ENCODE measurements around the gene ADI1.
A peak's percentile ranks its signal among the peaks of the same experiment; 100 is the strongest.

Gene ADI1

DNA sequence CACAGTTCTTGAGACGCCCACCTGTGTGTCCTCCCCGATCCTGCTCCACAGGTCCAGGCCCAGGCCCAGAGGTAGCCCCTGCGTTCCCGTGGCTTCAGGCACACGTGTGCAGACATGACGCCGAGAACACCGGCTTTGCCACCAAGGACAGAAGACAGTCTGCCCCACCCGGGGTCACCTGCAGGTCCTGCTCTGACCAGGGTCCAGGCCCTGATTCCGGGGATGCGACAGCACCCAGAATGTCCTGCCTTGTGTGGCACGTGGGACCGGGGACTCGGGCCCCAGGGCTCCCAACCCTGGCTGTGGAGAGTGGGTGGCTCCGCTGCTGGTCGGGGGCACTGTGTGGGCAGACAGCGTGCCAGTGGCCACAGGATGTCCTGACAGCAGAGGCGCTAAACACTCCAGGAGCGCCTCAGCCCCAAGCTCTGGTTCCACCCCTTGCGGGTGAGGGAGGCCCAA, 36.9 kb downstream of the ADI1 start:
- no peak for FAIRE-seq
- no peak for DNase-seq (ENCODE audit: insufficient read length, low spot score)

DNA sequence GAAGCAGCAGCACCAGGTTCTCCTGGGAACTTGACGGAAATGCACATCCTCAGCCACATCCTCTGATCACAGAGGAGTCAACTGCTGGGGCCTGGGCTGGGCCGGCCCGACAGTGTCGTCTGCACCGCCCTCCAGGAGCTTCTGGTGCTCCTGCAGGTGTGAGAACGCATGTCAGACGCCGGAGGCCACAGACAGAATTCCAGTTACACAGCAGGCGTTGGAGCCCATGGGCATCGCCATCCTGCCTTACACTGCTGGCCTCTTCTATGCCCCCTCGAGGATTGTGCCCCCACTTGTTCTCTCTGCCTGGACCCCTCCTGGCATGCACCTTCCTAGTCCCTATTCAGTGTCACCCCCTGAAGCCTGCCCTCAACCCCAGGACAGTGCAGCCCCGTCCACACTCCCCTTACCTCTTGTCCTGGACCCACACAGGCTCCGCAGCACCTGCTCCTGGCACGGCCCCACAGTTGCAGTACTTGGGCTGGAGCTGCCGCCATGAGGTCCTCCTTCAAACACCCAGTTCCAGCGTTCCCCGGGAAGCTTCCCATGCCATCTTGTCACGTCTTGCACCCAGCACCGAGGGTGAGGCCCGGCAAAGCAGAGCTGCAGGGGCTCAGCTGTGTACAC, 37.5 kb downstream of the ADI1 start:
- no peak for DNase-seq (ENCODE audit: insufficient read length, low spot score)
- no peak for FAIRE-seq

DNA sequence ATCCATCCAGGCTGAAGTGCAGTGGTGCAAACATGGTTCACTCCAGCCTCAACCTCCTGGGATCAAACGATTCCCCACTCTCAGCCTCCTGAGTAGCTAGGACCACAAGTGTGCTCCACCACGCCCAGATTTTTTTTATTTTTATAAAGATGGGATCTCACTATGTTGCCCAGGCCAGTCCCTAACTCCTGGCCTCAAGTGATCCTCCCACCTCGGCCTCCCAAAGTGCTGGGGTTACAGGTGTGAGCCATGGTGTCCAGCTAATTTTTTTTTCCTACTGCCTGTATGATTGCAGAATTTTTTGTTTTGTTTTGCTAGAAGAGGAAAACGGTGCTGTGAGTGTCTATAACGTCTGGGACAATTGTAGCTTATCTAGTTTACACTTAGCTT, 38.3 kb downstream of the ADI1 start:
- no peak for DNase-seq (ENCODE audit: insufficient read length, low spot score)
- no peak for FAIRE-seq

DNA sequence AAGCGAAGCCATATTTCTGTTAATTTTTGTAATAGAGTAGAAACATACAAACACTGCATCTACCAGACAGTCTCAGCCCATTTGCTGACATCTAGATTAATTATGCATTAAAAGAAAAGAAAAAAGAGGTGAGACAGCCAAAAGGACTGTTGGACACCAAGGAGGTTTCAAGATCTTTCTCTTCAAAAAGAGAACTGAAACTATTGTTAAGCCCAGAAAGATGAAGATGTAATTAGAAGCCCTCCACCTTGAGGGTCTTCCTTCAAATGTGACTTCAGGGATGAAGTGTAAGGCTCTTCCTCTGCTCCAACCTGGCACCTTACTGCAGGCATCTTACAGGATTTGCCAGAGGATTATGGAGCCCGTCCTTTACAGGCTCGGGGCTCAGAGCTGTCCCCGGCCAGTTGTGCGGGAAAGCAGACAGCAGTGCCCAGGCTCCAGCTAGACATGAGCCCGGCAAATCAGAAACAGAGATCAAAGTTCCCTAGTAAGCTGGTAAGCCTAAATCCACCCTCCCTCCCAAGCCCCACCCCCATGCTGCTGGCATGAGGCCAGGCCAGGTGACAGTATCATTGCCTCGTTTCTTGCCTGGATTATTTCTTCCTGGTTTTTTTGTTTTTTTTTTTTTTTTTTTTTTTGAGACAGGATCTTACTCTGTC, 38.9 kb downstream of the ADI1 start:
- no peak for DNase-seq (ENCODE audit: insufficient read length, low spot score)
- FAIRE-seq, result no peak

DNA sequence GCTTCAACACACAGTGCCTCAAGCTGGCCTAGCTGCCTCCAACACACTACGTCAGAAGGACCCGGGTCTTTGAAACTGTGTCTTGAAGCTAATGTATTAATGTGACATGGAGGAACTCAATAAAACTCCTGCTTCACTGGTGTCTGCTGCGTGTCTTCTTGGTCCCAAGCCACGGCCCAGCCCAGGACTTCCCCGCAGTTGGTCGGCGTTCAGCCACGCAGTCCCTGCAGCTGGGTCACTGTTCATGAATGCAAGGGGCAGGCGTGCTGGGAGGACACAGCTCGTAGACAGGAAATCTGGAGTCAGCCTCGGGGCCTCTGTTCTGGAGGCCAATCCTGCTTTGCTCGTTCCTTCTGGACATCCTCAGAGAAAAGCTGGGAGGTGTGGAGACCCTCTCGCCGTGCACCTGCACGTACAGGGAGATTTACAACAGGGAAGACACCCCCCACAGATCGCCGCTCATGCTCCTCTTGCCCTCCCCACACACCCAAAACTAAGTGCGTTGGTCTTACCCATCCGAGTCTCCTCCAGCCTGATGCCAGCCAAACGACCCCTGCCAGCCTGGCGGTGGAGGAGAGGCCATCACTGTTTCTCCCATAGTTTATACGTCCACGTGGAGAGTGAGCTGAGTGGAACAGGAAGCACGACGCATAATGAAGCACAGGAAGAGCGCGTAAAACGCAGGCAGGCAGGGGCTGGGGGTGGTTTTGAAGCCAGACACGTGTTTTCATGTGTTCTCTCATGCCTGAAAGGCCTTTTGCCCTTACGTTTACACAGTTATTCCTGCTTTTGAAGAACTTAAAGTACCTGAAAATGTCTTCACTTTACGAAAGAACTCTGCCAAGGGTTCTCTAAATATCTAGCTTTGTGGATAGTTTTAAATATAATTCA, 39.7 kb downstream of the ADI1 start:
- no peak for FAIRE-seq
- no peak for DNase-seq (ENCODE audit: insufficient read length, low spot score)

DNA sequence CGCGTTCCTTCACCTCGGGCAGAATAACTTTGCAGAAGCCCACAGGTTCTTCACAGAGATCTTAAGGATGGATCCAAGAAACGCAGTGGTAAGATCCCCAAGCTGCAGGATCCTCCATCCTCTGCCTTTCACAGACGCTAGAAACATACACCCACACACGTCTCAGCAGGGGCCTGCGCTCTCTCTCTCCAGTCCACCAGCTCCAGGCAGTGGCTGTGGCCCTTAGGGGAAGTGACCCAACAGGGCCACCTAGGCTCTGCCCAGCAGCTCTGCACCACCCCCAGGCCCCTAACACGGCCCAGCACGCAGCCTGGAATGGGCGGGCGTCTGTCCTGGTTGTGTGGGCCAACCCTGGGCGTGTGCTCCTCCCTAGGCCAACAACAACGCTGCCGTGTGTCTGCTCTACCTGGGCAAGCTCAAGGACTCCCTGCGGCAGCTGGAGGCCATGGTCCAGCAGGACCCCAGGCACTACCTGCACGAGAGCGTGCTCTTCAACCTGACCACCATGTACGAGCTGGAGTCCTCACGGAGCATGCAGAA, 40.4 kb downstream of the ADI1 start:
- DNase-seq (ENCODE audit: insufficient read length, low spot score) (no peak), FAIRE-seq (no peak)

DNA sequence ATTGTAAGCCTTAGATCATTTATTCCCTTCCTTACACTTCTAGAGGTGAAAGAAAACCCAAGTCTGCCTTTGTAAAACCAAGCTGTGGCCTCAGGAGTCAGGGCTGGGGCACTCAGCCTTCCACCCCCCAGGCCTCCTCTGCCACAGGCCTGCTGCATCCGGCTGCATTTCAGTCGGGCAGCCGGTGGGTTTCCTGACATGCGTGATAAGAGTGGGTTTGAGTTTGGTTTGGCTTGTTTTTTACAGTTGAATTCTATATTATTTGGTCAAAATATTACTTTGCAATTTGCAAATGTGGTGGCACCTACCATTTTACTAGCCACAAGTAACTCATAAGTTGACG, 42.4 kb downstream of the ADI1 start:
- no peak for FAIRE-seq
- DNase-seq (ENCODE audit: insufficient read length, low spot score), result no peak

DNA sequence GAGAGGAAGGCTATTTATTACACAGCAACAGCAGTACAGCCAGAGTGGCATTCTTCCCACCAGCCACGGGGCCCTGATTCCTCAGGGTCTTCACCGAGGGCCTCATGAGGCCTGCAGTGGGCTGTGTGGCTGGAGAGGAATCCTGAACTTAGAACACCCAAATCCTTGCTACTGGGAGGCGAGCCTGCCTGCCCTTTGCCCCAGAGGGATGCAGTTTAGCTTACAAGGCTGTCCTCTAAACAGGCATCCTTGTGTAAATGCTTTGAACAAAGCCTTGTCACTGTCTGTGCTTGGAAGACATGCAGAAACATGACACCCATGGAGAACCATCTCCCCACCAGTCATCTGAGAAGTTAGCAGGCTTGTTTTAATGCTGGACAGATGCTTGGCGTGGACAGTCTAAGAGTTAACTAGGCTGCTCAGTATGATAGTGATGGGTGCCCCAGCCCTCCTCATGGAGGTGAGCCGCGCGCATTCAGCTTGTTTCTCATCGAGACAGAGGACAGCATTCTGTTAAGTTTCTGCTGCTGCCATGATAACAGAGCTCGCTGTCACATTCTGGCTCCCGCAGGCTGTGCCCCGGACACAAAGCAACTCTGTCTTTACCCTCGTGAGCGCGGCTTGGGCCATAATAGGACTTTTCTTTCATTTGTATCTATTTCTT, 42.9 kb downstream of the ADI1 start:
- FAIRE-seq (peak; percentile 23), DNase-seq (ENCODE audit: insufficient read length, low spot score) (no peak)

DNA sequence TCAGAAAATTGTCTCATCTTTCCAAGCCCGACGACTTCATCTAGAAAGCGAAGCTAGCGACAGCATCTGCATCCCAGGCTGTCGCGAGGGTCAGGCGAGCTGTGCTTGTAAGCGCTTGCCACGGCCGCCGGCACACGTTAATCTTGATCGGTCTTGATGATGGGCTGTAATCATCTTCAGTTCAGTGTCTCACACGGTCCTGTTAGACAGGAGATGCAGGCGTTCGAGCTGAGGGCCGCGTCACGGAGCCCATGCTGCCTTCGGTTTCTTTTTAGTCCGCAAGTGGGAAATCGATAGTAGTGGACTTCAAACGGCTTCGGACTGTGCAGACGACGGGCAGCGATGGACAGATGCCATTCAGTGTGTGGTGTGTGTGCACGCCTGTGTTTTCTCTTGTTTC, 43.6 kb downstream of the ADI1 start:
- DNase-seq (ENCODE audit: insufficient read length, low spot score) (no peak), FAIRE-seq (no peak)

DNA sequence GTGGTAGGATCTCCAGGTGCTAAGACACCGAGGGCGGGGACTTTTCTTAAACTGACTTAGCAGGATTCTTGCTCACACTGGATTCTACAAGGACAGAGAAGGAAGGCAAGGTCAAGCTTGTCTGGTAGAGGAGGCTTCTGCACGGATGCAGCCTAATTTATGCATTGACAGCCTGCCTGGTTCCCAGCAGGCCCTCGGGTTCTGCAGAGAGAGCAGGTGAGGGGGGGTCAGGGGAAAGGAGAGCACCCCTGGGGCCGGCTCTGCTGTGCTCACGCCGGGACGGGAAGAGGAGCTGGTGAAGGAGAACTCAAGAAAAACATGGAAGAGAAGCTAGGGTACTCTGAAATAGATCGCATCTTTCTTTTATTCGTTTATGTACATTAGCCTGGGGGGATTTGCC, 46.4 kb downstream of the ADI1 start:
- FAIRE-seq, result no peak

DNA sequence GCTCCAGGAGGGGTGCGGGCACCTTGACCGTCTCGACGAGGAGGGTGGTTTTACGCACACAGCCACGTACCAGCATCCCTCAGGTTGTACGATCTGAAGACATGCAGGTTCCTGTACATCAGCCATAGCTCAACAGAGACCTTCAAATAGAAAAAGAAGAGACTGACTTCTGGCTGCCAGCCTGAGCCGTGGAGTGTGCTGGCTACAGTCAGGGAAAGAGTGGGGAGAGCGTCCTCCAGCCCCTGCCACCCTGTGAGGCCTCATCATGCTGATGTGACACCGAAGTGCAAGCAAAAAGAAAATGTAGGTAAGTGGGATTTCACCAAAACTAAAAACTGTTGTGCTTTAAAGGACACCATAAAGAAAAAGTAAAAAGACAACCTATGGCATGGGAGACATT, 47.0 kb downstream of the ADI1 start:
- DNase-seq (ENCODE audit: insufficient read length, low spot score) (no peak), FAIRE-seq (peak; percentile 28)

More for the DNA sequence above, 46.4 kb downstream of the ADI1 start:
- no peak for DNase-seq (ENCODE audit: insufficient read length, low spot score)

DNA sequence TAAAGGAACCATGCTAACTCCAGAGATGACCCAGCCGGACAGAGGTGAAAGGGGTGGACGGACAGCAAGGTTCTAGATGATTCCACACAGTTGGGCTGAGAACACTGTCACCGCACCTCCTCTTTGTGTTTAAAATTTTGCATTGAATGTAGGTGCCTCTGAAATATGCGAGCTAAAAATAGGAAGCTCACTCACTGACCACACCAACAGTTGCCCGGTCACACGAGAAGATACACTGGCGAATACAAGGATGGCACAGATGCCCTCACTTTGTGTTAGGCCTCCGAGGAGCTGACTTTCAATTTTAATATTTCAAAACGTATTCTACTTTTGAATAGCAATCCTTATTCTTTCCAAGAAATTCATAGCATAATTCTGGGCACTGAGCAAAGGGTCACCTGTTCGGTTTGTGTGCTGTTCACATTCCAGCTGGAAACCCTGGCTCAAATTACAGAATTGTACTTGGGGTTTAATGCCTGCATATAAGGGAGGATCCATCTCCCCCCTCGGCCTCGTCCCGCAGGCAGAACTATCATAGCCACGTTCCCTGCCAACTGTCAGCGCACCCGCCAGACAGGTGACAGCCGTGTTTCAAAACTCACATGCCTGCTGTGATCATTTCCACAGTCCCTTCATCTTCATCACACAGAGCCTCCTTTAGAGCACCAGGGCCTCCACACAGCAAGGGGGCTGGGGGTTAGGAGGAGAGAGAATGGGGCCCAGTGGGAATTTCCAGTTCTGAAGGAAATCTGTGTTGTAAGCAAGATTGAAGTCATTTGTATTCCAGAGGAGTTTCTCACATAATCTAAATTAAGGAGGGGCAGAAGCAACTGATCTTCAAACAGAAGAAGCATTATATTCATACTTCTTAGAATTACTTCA, 48.2 kb downstream of the ADI1 start:
- DNase-seq (ENCODE audit: insufficient read length, low spot score) (no peak), FAIRE-seq (no peak)

DNA sequence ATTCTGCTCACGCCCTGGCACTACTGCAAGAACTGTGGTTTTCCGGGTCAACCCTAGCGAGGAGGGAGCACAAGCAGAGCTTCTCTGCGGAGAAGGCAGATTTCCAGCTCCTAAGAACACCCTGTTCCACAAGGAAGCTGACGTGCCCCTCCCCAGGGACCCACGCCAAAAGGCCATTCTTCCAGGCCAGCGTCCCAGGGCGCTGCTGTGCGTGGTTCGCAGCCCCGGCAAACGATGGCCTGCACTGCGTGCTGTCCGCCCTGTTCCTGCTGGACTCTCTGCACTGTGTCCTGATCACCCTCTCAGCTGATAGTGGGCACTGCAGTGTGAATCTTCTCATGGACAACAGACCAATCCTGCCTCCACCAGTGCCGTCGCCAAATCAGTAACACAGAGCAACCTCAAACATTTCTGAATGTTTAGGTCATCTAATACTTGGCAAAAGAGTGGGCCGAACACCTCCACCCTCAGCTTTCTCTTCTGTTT, 49.1 kb downstream of the ADI1 start:
- DNase-seq (ENCODE audit: insufficient read length, low spot score) (peak; percentile 25), FAIRE-seq (peak; percentile 71)

DNA sequence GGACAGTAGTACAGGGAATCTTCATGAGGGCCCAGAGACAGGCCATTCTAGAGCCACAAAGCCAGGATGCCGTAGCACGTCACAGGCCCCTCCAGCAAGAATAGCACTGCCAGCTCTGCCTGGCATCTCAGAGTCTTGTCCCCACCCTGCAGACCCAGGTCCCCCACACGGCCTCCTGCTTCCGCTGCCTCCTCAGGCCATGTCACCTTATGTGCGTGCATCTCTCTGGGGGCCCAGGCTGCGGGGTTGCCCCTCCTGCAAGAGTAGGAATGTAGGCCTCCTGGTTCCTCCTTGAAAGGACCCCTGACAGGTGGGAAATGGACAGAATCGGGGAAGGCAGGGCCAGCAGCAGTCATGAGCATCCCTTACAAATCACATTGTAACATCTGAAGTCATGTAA, 49.8 kb downstream of the ADI1 start:
- DNase-seq (ENCODE audit: insufficient read length, low spot score) (no peak), FAIRE-seq (no peak)

DNA sequence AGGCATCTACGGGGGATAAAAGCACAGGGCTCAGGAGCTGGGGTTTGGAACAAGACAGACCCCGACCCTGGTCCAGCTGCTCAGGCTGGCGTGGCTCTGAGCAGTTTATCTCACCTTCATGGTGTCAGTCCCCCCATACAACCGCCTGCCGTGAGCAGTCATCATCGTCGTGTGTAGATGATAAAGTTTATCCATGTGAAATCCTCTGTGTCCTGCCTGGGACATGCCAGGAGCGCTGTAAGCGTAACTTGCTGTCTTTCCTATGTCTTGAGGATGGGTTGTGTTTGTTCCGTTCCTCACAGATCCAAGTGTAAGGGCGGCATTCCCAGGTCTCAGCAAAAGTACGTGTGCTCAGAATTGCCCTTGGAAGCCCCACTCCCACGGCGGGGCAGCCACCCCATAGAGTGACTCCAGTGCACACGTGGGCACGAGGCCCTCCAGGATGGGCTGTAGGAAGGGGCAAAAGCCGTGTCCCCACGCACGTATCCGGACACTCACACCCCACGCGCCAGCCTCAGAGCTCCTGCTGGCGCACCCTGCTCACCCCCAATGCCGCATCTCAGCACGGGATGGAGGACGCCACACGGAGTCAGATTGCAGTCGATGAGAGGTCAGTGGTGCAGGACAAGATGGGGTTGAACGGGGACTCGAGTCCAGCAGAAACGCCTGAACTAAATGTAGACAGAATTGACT, 50.9 kb downstream of the ADI1 start:
- FAIRE-seq, result no peak
- no peak for DNase-seq (ENCODE audit: insufficient read length, low spot score)

DNA sequence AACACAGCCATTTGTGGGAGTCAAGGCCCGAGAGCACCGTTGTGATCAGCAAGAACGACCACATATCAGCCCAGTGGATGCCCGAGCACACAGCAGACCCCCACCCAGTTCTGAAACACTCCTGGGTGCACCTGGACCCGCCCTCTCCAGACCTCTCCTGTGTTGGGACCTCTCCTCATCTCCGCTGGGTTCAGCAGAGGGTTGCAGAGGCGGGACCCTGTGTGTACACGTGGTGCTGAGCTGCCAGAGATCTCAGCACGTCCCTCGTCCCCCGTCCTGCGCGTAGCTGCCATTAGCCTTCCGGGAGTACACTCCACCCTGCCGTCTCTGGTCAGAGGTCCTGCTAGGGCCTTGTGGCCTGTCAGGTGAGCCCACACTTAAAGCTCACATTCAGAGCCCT, 51.7 kb downstream of the ADI1 start:
- FAIRE-seq (no peak), DNase-seq (ENCODE audit: insufficient read length, low spot score) (no peak)

DNA sequence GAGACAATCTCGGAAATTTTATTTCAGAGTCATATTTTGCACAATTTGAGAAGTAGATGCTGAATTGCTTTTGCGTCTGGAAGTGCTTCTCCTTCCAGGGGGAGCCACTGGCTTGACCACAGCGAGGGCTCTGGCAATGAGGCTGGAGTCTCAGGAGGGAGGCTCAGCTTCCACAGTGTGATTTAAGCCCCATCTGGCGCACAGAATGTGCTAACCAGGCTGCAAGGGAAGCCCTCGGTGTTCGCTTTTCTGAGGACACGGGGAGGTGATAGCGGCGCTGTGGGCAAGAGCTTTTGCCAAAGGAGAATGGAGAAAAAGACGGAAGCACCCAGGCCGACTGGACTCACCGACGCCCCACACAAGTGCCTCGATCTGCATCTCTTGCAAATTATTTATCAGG, 52.4 kb downstream of the ADI1 start:
- FAIRE-seq (no peak), DNase-seq (ENCODE audit: insufficient read length, low spot score) (no peak)

DNA sequence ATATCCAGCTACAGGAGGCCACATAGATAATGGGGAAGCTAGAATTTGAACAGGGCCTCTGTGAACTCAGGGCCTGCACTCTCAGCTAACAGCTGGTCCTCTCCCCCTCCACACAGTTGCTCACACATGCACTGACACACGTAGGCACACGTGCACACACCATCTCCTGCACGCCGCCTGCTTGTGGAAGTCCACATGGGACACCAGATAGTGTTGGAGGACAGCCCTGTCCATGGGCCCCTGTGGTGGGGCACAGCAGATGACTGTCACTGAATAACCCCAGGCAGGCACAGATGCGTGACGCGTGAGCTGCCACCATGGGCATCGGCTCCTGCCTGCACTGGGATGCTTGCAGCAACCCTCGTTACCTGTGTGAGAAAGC, 52.9 kb downstream of the ADI1 start:
- FAIRE-seq, result peak; percentile 75
- DNase-seq (ENCODE audit: insufficient read length, low spot score), result no peak

DNA sequence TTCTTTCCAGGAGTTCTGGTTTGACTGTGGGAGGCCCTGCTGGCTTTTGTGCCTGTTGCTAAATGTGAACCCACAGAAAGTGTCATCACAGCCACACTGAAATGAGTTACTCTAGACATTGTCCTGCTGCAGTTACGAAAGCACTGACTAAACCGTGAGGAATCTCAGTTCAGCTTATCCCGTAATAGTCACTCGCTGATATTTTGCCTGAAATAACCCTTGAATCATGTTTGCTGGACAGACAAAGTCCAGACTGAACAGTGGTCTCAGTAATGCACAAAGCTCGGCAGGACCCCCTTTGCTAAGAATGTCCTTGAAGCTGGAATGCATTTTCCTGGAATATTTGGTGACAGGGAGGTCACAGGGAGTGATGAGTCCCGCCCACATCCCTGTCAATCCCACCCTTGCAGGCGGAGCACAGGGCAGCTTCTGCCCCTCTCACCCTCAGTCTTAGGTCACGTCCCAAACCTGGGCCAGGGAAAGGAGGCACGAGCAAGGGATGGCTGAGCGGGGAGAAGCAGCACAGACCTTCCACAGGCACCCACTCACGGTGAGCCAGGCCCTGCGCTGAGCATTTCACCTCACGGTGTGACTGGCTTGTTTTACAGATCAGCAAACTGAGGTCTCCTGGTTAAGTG, 53.4 kb downstream of the ADI1 start:
- FAIRE-seq (peak; percentile 96), DNase-seq (ENCODE audit: insufficient read length, low spot score) (peak; percentile 84)
